BLaER1 (cell line): ENCODE data around the gene SLC1A5.

Source experiments
- H3K27ac ChIP-seq: shearing (Covaris generic); formaldehyde crosslinking; 2 replicates; pipeline ENCODE4 v1.8.1; 2022
- H3K27me3 ChIP-seq: shearing (Covaris generic); formaldehyde crosslinking; 2 replicates; pipeline ENCODE4 v1.8.1; 2022
- H3K36me3 ChIP-seq: shearing (Covaris generic); formaldehyde crosslinking; 2 replicates; pipeline ENCODE4 v1.8.1; 2022
- H3K4me1 ChIP-seq: shearing (Covaris generic); formaldehyde crosslinking; 2 replicates; pipeline ENCODE4 v1.8.1; 2022
- H3K4me2 ChIP-seq: shearing (Covaris generic); formaldehyde crosslinking; 2 replicates; pipeline ENCODE4 v1.8.1; 2022
- H3K4me3 ChIP-seq: shearing (Covaris generic); formaldehyde crosslinking; 2 replicates; pipeline ENCODE4 v1.8.1; 2022
- H3K9ac ChIP-seq: shearing (Covaris generic); formaldehyde crosslinking; 2 replicates; pipeline ENCODE4 v1.8.1; 2022
- H3K9me3 ChIP-seq: shearing (Covaris generic); formaldehyde crosslinking; 2 replicates; pipeline ENCODE4 v1.8.1; 2022
- H4K20me1 ChIP-seq: shearing (Covaris generic); formaldehyde crosslinking; 2 replicates; pipeline ENCODE4 v1.8.1; 2022
- Cebpa-rat ChIP-seq: shearing (Covaris generic); IDR thresholded peaks from 2 replicates; pipeline ENCODE4 v1.8.1; 2022

The SLC1A5 gene

DNA sequence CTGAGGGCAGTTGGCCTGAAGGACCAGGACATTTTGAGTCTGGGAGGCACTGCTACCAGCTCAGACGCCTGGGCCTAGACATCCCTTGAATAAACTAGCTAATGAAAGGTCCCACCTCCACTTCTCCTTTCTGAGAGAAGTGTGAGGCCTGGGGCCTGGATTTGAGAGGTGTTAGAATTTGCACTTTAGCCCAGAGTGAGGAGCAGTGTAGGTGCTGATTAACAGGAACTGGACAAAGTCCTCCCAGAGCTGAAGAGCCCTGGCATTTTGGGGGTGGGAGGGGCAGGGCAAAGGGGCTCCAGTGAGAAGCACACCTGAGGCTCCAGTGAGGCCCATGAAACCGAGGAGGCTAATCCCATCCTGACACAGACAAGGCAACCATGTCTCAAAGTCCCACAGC lies 15.2 kb upstream of the SLC1A5 start:
- Histone ChIP-seq H3K27me3 (no peaks in the 10 kb centered on the region), H3K4me3 (no peak overlapping the region), H3K4me2 (no peak overlapping the region), H3K27ac (no peak overlapping the region), H3K36me3 (no peaks in the 10 kb centered on the region), H3K9ac (no peak overlapping the region), H3K9me3 (no peaks in the 10 kb centered on the region), H4K20me1 (no peaks in the 10 kb centered on the region), H3K4me1 (peaks cover 4% of the 10 kb centered on the region)
- TF ChIP-seq Cebpa-rat = no peak

GRCh38 chr19:46802152-46802551 lies 13.8 kb upstream of the SLC1A5 start:
- H3K36me3 ChIP-seq = no peaks in the 10 kb centered on the region
- peaks cover 12% of the 10 kb centered on the region for H3K4me1 ChIP-seq
- H3K9me3 ChIP-seq = no peaks in the 10 kb centered on the region
- H3K4me2 ChIP-seq = no peak overlapping the region
- H3K27me3 ChIP-seq = no peaks in the 10 kb centered on the region
- H3K9ac ChIP-seq = no peak overlapping the region
- H3K4me3 ChIP-seq = no peak overlapping the region
- TF ChIP-seq Cebpa-rat = no peak
- no peak overlapping the region for H3K27ac ChIP-seq
- H4K20me1 ChIP-seq = no peaks in the 10 kb centered on the region

DNA sequence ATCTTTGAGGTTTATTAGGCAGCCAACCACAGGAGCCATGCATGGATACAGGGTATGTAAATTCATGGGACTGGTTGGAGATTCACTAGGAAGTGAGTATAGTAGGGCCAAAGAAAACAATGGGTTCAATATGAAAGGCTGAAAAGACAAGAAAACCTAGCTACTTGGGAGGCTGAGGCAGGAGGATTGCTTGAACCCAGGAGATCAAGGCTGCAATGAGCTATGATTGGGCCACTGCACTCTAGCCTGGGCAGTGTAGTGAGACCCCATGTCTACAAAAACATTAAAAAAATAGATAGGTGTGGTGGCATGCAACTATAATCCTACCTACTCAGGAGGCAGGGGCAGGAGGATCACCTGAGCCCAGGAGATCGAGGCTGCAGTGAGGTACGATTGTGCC lies 10.3 kb upstream of the SLC1A5 start:
- no peak overlapping the region for H3K4me2 ChIP-seq
- no peaks in the 10 kb centered on the region for H3K36me3 ChIP-seq
- H3K27me3 ChIP-seq = no peaks in the 10 kb centered on the region
- no peak overlapping the region for H3K4me3 ChIP-seq
- no peaks in the 10 kb centered on the region for H3K9me3 ChIP-seq
- H3K9ac ChIP-seq = no peak overlapping the region
- no peaks in the 10 kb centered on the region for H4K20me1 ChIP-seq
- H3K4me1 ChIP-seq = peaks cover 45% of the 10 kb centered on the region
- no peak for TF ChIP-seq Cebpa-rat
- no peak overlapping the region for H3K27ac ChIP-seq

DNA sequence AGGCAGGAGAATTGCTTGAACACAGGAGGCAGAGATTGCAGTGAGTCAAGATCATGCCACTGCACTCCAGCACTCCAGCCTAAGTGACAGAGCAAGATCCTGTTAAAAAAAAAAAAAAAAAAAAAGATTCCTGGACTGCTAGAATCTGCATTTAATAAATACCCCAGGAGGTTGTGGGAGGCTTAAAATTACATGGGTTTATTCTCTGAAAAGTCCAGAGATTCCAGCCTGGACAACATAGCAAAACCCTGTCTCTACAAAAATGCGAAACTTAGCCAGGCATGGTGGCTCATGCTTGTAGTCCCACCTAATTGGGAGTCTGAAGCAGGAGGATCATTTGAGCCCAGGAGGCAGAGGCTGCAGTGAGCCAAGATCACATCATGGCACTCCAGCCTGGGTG lies 9.5 kb upstream of the SLC1A5 start:
- Histone ChIP-seq H3K27me3 (no peaks in the 10 kb centered on the region), H3K27ac (no peak overlapping the region), H3K9me3 (no peaks in the 10 kb centered on the region), H4K20me1 (no peaks in the 10 kb centered on the region), H3K4me3 (no peak overlapping the region), H3K9ac (no peak overlapping the region), H3K4me2 (no peak overlapping the region), H3K36me3 (no peaks in the 10 kb centered on the region), H3K4me1 (peaks cover 54% of the 10 kb centered on the region)
- TF ChIP-seq Cebpa-rat = no peak

DNA sequence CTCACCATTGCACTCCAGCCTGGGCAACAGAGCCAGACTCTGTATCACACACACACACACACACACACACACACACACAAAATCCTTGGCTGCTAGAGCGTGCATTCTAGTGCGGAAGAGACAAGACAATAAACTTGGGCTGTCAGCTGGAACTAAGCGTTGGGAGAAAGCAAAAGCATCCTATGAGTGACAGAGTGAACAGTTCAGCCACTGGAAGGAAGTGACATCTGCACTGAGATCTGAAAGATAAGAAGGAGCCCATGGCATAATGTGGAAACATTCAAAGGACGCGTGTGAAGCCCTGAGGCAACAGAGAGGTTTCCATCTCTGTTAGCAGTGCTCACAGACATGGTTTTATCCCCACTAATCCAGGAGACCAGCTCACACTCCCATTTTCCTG lies 3.5 kb upstream of the SLC1A5 start:
- Histone ChIP-seq H3K4me1 (peaks cover 80% of the 10 kb centered on the region), H4K20me1 (peaks cover 13% of the 10 kb centered on the region), H3K27me3 (no peaks in the 10 kb centered on the region), H3K27ac (peak overlapping the region; percentile 85), H3K4me3 (no peak overlapping the region), H3K9me3 (no peaks in the 10 kb centered on the region), H3K9ac (peak overlapping the region; percentile 73), H3K36me3 (no peaks in the 10 kb centered on the region), H3K4me2 (peak overlapping the region; percentile 88)
- TF ChIP-seq Cebpa-rat = peak; percentile 46; the same call in 1 of the 2 replicates

- Histone ChIP-seq H3K9me3 (no peaks in the 10 kb centered on the region), H3K4me1 (peaks cover 68% of the 10 kb centered on the region), H3K36me3 (peaks cover 19% of the 10 kb centered on the region), H4K20me1 (peaks cover 39% of the 10 kb centered on the region), H3K4me2 (peak overlapping the region; percentile 73), H3K4me3 (no peak overlapping the region), H3K9ac (peak overlapping the region; percentile 53; the same call in 1 of the 2 replicates), H3K27ac (peak overlapping the region; percentile 56; the same call in 1 of the 2 replicates), H3K27me3 (no peaks in the 10 kb centered on the region)
- TF ChIP-seq Cebpa-rat = no peak
These were observed 977 bp upstream of the SLC1A5 start for GRCh38 chr19:46789371-46789770.

DNA sequence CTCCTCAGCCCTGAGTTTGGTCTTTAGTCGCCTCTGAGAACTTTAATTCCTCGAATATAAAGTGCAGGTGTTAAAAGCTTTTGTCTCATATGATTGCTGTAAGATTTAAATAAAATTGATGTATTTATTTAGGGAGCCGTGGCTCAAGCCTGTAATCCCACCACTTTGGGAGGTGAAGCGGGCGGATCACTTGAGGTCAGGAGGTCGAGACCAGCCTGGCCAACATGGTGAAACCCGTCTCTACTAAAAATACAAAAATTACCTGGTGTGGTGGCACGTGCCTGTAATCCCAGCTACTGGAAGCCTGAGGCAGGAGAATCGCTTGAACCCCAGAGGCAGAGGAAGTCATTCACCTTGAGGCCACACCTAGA lies 559 bp upstream of the SLC1A5 start:
- Histone ChIP-seq H3K9me3 (no peaks in the 10 kb centered on the region), H3K27me3 (no peaks in the 10 kb centered on the region), H3K4me1 (peaks cover 69% of the 10 kb centered on the region), H3K27ac (peak overlapping the region; percentile 56; the same call in 1 of the 2 replicates), H3K4me3 (no peak overlapping the region), H4K20me1 (peaks cover 43% of the 10 kb centered on the region), H3K4me2 (peak overlapping the region; percentile 73), H3K36me3 (peaks cover 23% of the 10 kb centered on the region), H3K9ac (peak overlapping the region; percentile 53; the same call in 1 of the 2 replicates)
- no peak for TF ChIP-seq Cebpa-rat

DNA sequence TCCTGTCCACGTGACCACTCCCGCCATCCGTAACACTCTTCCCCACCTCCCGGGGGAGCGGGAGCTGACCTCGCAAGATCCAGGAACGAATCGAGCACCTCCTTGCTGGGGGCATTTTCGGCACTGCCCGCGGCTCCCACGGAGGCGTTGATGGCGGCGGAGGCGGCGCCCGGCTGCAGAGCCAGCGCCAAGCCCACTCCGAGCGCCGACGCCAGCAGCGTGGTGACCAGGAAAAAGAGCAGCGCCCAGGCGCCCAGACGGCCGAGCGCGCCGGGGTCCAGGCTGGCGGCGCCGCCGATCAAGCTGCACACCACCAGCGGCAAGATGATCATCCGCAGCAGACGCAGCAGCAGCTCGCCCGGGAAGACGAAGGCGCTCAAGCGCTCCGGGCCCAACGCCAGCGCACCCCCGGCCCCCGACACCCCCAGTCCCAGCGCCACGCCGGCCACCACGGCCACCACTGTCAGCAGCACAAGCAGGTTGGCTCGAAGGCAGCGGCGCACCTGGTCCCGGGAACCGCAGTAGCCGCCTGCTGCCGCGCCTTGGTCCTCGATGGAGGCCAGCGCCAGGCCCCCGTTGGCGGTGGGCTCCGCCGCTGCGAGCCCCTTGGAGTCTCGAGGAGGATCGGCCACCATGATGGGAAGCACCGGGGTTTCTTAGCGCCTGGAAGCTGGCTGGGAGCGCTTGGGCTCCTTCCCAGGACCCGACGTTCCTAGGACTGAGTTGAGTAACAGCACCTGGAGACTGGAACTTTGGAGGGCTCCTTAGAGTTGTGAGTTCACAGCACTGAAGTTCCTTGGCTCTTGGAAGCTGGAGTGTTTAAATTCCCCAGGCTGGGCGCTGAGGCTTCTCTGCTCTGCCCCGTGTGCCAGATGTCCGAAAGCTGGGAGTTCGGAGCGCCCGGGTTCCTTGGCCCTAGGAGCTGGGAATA lies 798 bp downstream of the SLC1A5 start:
- Histone ChIP-seq H3K27ac (peak overlapping the region; percentile 95), H3K9ac (peak overlapping the region; percentile 99), H3K4me1 (peaks cover 69% of the 10 kb centered on the region), H3K36me3 (peaks cover 37% of the 10 kb centered on the region), H3K4me3 (peak overlapping the region; percentile 89), H4K20me1 (peaks cover 57% of the 10 kb centered on the region), H3K9me3 (no peaks in the 10 kb centered on the region), H3K4me2 (peak overlapping the region; percentile 92), H3K27me3 (no peaks in the 10 kb centered on the region)
- no peak for TF ChIP-seq Cebpa-rat

- H3K36me3 ChIP-seq = peaks cover 43% of the 10 kb centered on the region
- peak overlapping the region; percentile 92 for H3K4me2 ChIP-seq
- peaks cover 67% of the 10 kb centered on the region for H3K4me1 ChIP-seq
- no peaks in the 10 kb centered on the region for H3K9me3 ChIP-seq
- peak overlapping the region; percentile 95 for H3K27ac ChIP-seq
- peak overlapping the region; percentile 89 for H3K4me3 ChIP-seq
- H3K27me3 ChIP-seq = no peaks in the 10 kb centered on the region
- no peak for TF ChIP-seq Cebpa-rat
- peaks cover 63% of the 10 kb centered on the region for H4K20me1 ChIP-seq
- H3K9ac ChIP-seq = peak overlapping the region; percentile 99
These were observed 1.4 kb downstream of the SLC1A5 start for GRCh38 chr19:46787040-46787330.

DNA sequence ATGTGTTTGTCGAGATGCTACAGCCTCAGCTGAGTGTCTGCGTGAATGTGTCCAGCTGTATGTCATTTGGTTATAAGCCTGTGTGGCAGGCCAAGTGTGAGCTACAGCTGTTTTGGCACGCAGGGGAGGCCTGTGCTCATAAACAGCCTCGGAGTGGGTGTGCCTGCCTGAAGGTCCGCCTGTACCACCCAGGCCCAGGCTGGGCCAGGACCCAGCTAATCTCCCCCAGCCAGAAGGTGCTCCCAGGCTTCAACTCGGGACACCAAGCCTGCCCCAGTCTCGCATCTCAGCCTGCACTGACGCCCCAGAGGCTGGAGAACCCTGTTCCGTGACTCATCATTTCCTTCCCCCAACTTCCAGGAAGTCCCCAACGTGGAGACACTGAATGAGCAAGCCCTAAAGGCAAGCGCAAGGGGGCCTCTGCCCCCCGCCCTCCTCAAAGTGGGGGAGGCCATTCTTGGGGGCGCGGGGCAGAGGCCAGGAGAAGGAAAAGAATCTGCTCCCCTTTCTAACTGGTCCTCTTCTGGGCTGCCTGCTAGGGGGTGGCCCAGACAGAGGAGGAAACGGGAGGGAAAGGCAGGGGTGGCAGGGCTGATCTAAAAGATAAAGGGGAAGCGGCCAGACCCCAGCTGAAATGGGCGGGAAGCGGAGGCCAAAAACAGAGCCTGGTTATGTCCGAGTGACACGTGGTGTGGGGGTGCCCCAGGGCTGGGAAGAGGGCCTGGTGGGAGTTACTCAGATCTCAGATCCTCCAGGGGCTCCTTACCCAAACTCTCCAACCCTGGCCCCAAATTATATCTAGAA lies 2.0 kb downstream of the SLC1A5 start:
- H3K4me1 ChIP-seq = peaks cover 63% of the 10 kb centered on the region
- peak overlapping the region; percentile 89 for H3K4me3 ChIP-seq
- H3K9ac ChIP-seq = peak overlapping the region; percentile 99
- no peaks in the 10 kb centered on the region for H3K9me3 ChIP-seq
- H3K4me2 ChIP-seq = peak overlapping the region; percentile 92
- H4K20me1 ChIP-seq = peaks cover 68% of the 10 kb centered on the region
- H3K36me3 ChIP-seq = peaks cover 49% of the 10 kb centered on the region
- H3K27me3 ChIP-seq = no peaks in the 10 kb centered on the region
- no peak for TF ChIP-seq Cebpa-rat
- H3K27ac ChIP-seq = peak overlapping the region; percentile 95
